NCI-H2029 (cell line): Measurements from ENCODE around the gene ANKRD17.
"Not testable (repeated sequence)": the region's sequence is repeated elsewhere in the genome, so short reads cannot be mapped to it uniquely, and the experiment has no call there.

ENCODE experiments used
- DNase-seq: peaks from one replicate; lab custom pipeline; 2025; lab: John Stamatoyannopoulos, UW

ANKRD17 gene

DNA sequence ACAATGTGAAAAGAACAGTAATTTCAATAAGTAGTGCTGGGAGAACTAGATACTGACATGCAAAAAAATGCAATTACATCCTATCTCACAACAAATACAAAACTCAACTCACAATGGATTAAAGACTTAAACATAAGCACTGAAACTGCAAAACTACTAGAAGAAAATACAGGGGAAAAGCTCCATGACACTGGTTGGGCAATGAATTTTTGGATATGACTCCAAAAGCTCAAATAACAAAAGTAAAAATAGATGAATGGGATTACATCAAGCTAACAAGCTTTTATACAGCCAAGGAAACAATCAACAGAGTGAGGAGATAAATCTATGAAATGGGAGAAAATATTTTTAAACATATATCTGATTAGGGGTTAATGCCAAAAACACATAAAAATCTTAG, 53.1 kb downstream of the ANKRD17 start:
- DNase-seq: no peak

GRCh38 chr4:73203976-73204375, 54.6 kb downstream of the ANKRD17 start:
- DNase-seq: not testable (repeated sequence)

DNA sequence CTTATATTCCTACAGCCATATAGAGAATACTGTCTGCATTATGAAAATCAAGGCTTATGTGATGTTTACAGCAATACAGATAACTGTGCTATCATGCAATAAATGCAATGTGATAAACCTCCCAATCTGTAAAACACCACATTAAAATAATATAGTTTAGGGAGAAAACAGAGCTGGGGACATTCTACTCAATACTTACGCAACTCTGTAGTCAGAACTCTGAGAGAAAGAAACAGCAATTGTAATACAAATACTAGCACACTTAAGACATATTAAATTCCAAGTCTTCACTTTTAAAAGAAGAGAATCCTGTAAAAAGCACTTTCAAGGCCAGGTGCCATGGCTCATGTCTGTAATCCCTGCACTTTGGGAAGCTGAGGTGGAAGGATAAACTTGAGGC, 61.4 kb downstream of the ANKRD17 start:
- no peak for DNase-seq

DNA sequence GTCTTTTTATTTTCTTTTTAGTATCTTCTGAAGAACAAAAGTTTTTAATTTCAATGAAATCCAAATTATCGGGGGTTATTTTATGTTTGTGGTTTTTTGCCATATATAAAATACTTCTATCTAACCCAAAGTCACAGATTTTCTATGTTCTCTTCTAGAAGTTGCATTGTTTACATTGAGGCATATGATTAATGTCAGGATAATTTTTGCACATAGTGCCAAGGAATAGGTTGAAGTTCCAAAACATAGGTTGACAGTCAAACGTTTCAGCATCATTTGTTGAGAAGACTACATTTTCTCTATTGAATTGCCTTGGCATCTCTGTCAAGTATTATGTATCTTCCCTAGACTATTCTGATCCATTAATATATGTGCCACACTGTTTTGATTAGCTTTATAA, 64.5 kb downstream of the ANKRD17 start:
- DNase-seq: no peak

- no peak for DNase-seq
These were observed 64.9 kb downstream of the ANKRD17 start for GRCh38 chr4:73193659-73194058.

- no peak for DNase-seq
These were observed 65.4 kb downstream of the ANKRD17 start for GRCh38 chr4:73193155-73193554.

DNA sequence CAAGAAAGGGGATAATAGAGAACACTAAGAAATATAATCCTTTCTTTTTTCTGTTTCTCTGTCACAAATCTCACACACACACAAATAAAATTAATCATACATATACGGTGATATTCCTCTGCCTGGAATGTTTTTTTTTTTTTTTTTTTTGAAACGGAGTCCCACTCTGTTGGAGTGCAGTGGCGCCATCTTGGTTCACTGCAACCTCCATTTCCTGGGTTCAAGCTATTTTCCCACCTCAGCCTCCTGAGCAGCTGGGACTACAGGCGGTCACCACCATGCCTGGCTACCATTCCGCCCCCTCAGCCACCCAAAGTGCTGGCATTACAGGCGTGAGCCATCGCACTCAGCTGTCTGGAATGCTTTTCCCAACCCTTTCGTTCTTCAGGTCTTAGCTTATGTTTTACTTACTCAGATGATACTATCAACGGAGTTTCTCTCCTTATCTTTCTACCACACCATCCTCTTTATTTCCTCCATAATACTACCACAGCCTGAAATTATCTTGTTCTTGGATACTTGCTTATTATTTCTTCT, 69.3 kb downstream of the ANKRD17 start:
- no peak for DNase-seq

DNA sequence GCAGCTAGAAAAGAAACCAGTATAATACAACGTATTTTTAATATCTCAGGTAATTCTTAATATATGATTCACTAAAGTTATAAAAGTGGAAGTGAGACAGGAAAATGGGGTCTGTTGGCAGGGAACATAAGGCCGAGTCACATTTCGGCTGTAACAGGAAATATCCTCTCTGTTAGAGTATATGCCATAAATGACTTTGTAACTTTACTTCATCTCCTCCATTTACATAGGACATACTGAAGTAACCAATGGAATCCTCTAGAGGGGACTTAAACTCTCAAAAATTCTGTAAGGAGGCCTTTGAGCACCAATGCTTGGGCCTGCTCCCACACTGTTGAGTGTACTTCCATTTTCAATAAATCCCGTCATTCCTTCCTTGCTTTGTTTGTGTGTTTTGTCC, 71.3 kb downstream of the ANKRD17 start:
- DNase-seq: no peak

DNA sequence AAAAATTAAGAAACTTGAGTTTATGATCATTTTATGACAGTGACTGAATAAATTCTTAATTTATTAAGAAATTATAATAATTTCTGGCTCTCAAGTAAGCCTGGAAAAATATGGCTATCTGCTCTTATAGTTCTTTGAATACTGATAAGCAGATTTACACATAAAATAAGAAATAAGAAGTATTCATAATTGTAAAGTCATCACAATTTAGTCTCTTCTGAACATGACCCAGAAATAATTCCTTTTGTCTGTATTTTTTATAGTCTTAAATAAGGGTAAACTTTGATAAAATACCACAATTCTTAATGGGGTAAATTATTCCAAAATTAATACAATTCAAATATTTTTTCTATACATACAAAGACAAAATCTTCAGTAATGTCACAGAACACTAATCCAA, 72.7 kb downstream of the ANKRD17 start:
- DNase-seq: no peak

DNA sequence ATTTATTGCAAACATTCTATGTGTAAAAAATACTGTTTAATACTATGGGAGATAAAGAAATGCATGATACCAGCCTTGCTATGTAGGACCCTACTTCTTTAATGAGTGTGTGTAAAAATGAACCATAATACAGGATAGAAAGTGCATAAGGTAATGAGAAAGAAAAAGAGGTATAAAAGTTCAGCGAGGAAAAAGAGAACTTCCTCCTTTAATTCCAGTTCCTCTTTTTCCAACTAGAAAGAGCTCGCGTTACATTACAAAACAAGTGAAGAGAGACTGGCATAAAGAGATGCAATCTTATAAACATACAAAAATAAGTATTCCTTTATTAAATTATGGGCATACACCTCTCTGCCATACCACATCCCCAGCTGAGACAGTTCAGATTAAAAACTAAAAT, 77.4 kb downstream of the ANKRD17 start:
- DNase-seq: no peak

DNA sequence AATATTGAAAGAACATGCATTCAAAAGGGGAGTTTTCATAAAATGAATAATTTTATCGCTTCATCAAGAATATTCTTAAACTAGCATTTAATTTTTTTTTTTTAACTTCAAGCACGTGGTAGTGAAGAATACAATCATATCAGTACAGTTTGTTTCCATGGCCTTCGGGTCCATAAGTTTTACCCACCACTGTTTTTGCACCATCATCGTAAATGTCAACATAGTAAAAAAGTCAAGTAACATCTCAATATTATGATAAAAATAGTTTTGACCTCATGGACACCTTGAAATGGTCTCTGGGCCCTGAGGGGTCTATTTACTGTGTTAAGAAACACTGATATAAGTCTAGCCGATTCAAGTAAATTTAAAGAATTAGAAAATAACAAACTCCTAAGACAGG, 80.2 kb downstream of the ANKRD17 start:
- DNase-seq: no peak

DNA sequence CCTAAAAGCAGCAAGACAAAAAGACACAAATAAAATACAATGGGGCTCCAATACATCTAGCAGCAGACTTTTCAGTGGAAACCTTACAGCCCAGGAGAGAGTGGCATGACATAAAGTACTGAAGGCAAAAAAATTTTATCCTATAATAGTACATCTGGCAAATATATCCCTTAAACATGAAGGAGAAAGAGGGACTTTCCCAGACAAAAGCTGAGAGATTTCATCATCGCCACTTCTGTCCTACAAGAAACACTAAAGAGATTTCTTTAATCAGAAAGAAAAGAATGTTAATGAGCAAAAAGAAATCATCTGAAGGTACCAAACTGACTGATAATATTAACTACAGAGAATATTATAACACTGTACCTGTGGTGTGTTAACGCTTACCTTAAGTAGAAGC, 86.4 kb downstream of the ANKRD17 start:
- no peak for DNase-seq

DNA sequence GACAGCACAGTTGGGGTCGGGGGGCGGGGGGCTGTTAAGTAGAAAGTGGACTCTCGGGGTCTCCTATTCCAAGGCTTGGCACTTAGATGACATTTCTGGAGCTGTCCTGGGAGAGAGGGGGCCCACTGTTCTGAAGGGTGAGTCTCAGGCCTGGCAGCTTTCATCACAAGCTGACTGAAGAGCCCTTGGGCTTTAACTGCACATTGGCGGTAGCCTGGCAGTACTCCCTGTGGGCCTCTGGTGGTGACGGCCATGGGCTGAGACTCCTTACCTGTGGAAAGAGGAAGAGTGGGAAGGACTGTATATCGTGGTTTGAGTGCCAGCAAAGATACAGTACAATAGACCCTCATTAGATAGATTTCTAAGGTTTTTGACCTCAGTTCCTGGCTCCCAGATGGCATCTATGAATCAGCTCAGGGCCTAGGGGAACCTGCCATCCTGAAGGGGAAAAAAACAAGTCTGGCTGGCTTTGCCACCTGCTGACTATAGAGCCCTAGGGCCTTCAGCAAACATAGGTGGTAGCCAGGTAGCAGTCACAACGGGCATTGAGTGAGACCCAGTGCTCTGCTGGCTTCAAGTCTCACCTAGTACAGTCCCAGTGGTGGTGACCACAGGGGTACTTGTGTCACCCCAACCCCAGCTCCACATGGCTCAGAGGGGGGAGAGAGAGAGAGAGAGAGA, 87.9 kb downstream of the ANKRD17 start:
- no peak for DNase-seq

DNA sequence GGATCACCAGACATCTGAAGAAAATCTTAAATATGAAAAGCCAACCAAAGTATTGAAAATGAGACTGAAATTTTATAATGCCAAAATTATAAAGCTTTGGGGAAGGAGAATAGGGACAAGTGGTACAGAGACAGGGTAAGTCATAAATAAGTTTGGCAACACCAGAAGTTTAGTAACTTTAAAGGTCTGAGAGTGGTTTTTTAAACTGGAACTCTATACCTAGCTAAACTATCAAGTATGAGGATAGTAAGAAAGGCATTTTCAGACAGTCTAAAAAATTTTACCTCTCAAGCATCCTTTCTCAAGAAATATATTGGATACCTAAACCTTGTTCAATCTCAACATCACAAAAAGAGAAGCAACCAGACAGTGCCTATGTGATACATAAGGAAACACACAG, 92.4 kb downstream of the ANKRD17 start:
- no peak for DNase-seq

- no peak for DNase-seq
These were observed 96.9 kb downstream of the ANKRD17 start for GRCh38 chr4:73161527-73162185.

DNA sequence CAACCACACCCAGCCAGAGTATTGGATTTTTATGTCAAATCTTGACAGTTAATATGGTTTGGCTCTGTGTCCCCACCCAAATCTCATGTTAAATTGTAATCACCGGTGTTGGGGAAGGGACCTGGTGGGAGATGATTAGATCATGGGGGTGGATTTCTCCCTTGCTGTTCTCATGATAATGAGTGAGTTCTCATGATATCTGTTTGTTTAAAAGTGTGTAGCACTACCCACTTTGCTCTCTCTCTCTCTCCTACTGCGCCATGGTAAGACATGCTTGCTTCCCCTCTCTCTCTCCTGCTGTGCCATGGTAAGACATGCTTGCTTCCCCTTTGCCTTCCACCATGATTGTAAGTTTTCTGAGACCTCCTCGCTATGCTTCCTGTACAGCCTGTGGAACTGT, 102.2 kb downstream of the ANKRD17 start:
- DNase-seq: no peak

- DNase-seq: no peak
These were observed 105.7 kb downstream of the ANKRD17 start for GRCh38 chr4:73152893-73153292.

- DNase-seq: no peak
These were observed 115.5 kb downstream of the ANKRD17 start for GRCh38 chr4:73142995-73143547.

DNA sequence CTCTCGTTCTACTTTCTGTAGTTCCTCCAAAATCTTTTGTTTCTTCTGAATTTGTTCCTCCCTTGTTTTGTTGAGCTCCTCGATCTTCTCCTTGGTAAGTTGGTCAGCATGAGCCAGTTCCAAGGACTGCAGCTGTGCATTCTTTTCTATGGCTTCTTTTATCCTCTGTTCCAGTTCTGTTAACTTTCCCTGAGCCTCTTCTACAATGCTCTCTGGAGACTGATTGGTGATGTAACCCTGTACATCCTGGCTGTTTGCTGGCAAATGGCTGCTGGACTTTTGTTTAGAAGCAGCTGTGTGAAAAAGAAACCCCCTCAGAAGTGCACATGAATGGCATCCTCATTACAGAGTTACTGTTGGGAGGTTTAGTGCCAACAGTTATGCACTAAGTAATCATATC, 118.6 kb downstream of the ANKRD17 start:
- DNase-seq: no peak

GRCh38 chr4:73139245-73139644, 119.4 kb downstream of the ANKRD17 start:
- no peak for DNase-seq

DNA sequence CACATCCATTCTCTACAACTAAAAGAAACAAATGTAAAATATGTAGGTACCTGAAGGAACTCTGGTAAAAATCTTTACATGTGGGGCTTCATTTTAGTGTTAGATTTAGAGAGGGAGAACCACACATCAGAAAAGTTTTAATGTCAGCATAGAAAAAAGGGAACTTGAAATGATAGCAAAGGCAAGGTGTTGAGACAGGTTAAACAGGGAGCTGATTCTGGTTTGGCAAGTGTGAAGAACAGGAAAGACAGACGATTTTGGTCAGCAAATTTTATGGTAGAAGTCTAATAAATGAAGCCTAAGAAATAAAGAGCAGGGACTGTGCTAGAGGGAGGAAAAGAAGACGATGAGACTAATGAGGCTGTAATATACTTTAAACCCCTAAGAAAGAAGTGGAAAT, 121.5 kb downstream of the ANKRD17 start:
- DNase-seq: no peak

GRCh38 chr4:73133784-73134183, 124.8 kb downstream of the ANKRD17 start:
- DNase-seq: no peak

GRCh38 chr4:73131281-73131680, 127.3 kb downstream of the ANKRD17 start:
- no peak for DNase-seq
